ENCODE data around the gene AOC2. TPM values are rescaled to one million over a fixed set of nuclear protein-coding genes. Genes with fewer than 3 reads are reported as not detected.
A peak's percentile ranks its signal among the peaks of the same experiment; 100 is the strongest.

The AOC2 gene
- total RNA-seq, 4 donors from 2014 or later, result 0.93 to 1.7 (median 1.3) TPM

DNA sequence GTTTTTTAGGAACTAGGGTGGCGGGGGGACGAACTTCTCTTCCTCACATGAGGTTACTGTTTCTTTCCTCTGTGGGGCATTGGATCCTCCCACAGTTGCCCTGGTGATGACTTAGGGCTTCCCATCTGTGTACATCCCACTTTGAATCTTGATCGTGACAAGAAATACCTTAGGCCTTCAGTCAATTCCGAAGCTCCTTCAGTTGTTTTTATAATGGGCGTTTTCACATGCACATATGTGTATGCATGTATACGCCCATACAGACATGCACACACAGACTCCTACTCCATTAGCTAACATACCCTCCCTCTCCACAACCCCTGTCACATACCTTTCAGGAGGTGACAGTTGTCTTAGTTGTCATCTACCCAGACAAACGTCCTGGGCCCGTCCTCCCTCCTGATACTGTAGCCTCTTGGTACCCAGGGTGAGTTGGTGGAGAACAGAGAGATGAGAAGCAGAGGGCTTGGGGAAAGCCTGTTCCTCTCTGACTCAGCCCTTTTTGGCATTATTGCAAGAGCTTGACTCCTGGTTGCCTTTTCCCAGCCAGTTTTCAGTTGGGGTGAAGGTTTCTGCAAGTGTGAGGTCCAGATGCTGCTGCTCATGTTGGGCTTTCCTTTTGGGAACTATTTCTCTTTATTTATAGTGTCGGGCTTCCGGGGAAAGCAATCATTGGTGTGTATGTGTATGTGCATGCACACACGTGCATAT is 2.2 kb upstream of the AOC2 start:
- H3K9me3 ChIP-seq, result no peaks in the 10 kb centered on the region
- H3K27ac ChIP-seq, result no peak overlapping the region
- H3K36me3 ChIP-seq, result peaks cover 46 to 59% of the 10 kb centered on the region in 2 donors
- intact Hi-C loops (cut with DNase I), result no loop called here
- H3K27me3 ChIP-seq, result no peaks in the 10 kb centered on the region
- no peak for TF ChIP-seq CTCF (IDR thresholded peaks at IDR 0.05)
- TF ChIP-seq POLR2A (IDR thresholded peaks at IDR 0.05), result no peak
- H3K4me1 ChIP-seq, result no peaks in the 10 kb centered on the region
- DNase-seq, result no peak
- H3K4me3 ChIP-seq (replicated peaks in 1 of 3), result no peak overlapping the region
- WGBS, 2 donors, result 84 to 87% methylated on average over 11 of the region's 11 CpGs

- intact Hi-C loops (cut with DNase I), result no loop called here
- Histone ChIP-seq H3K4me3 (replicated peaks in 1 of 3) (no peak overlapping the region), H3K9me3 (no peaks in the 10 kb centered on the region), H3K36me3 (peaks cover 33 to 46% of the 10 kb centered on the region in 2 donors), H3K4me1 (no peaks in the 10 kb centered on the region), H3K27ac (no peak overlapping the region), H3K27me3 (no peaks in the 10 kb centered on the region)
- 41 to 46% methylated on average over 6 of the region's 6 CpGs for WGBS, 2 donors
- DNase-seq, result peak; percentile 21 to 29
- TF ChIP-seq CTCF (IDR thresholded peaks at IDR 0.05), result peak; percentile 76 to 98 (median 90)
- no peak for TF ChIP-seq POLR2A (IDR thresholded peaks at IDR 0.05)
Observed at GRCh38 chr17:42843358-42843934, 934 bp upstream of the AOC2 start.

- Histone ChIP-seq H3K4me1 (peaks cover 6 to 11% of the 10 kb centered on the region in 2 donors), H3K27me3 (no peaks in the 10 kb centered on the region), H3K36me3 (peaks cover 18 to 31% of the 10 kb centered on the region in 2 donors), H3K9me3 (no peaks in the 10 kb centered on the region), H3K4me3 (replicated peaks in 1 of 3) (no peak overlapping the region), H3K27ac (no peak overlapping the region)
- no peak for DNase-seq
- WGBS, 2 donors, result 89 to 98% methylated on average over 7 to 8 of the region's 24 CpGs
- TF ChIP-seq POLR2A (IDR thresholded peaks at IDR 0.05) (no peak), CTCF (IDR thresholded peaks at IDR 0.05) (no peak)
- intact Hi-C loops (cut with DNase I), result loop anchor here (5.0 kb wide), 1 partner anchor 92 kb away; no protein-coding TSS in a partner anchor
Observed at GRCh38 chr17:42844761-42845555, 578 bp downstream of the AOC2 start.

DNA sequence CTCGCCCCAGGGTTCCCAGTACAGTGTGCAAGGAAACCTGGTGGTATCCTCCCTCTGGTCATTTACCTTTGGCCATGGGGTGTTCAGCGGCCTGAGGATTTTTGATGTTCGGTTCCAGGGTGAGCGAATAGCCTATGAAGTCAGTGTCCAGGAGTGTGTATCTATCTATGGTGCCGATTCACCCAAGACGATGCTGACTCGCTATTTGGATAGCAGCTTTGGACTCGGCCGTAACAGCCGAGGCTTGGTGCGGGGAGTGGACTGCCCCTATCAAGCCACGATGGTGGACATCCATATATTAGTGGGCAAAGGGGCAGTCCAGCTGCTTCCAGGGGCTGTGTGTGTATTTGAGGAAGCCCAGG is 1.2 kb downstream of the AOC2 start:
- intact Hi-C loops (cut with DNase I), result loop anchor here (5.0 kb wide), 1 partner anchor 92 kb away; no protein-coding TSS in a partner anchor
- TF ChIP-seq CTCF (IDR thresholded peaks at IDR 0.05) (no peak), POLR2A (IDR thresholded peaks at IDR 0.05) (no peak)
- no peak overlapping the region for H3K4me3 ChIP-seq (replicated peaks in 1 of 3)
- H3K27ac ChIP-seq, result no peak overlapping the region
- H3K4me1 ChIP-seq, result peaks cover 8 to 15% of the 10 kb centered on the region in 2 donors
- DNase-seq, result no peak
- H3K36me3 ChIP-seq, result peaks cover 14 to 25% of the 10 kb centered on the region in 2 donors
- WGBS, 2 donors, result 89 to 93% methylated on average over 11 to 12 of the region's 12 CpGs
- H3K27me3 ChIP-seq, result no peaks in the 10 kb centered on the region
- H3K9me3 ChIP-seq, result no peaks in the 10 kb centered on the region

Measured in thyroid gland (tissue), 4 donors.